Loucy (cell line): ENCODE results near the gene PLEKHG4B.

Experiments
- H2AFZ ChIP-seq: fragments of 200-600 bp; sonication (generic); 2 replicates; pipeline ENCODE4 v1.6.0; 2016; ENCODE audit warnings: antibody characterized with exemption, mild to moderate bottlenecking, low read length, moderate library complexity
- H3F3A ChIP-seq: fragments of 200-600 bp; 2 replicates; pipeline ENCODE4 v1.6.0; 2016; ENCODE audit warnings: antibody characterized with exemption, low read depth, mild to moderate bottlenecking
- H3K27me3 ChIP-seq: fragments of 200-600 bp; sonication (generic); 2 replicates; pipeline ENCODE4 v1.6.1; 2014; ENCODE audit warnings: low read length, mild to moderate bottlenecking; ENCODE audit not compliant: insufficient read depth, poor library complexity, severe bottlenecking
- H3K36me3 ChIP-seq: fragments of 200-600 bp; sonication (generic); 2 replicates; pipeline ENCODE4 v1.6.1; 2016; ENCODE audit warnings: low read length; ENCODE audit not compliant: insufficient read depth
- H3K4me1 ChIP-seq: fragments of 200-600 bp; sonication (generic); 2 replicates; pipeline ENCODE4 v1.5.1; 2014; ENCODE audit warnings: low read length, mild to moderate bottlenecking; ENCODE audit not compliant: insufficient read depth, poor library complexity, severe bottlenecking
- H3K4me2 ChIP-seq: fragments of 200-600 bp; sonication (generic); 2 replicates; pipeline ENCODE4 v1.6.0; 2014; ENCODE audit warnings: antibody characterized with exemption, low read length, low read depth, mild to moderate bottlenecking; ENCODE audit not compliant: poor library complexity, severe bottlenecking
- H3K4me3 ChIP-seq: fragments of 200-600 bp; sonication (generic); 2 replicates; pipeline ENCODE4 v1.5.1; 2014; ENCODE audit warnings: low read length, mild to moderate bottlenecking, mixed read lengths; ENCODE audit not compliant: poor library complexity, severe bottlenecking
- H3K79me2 ChIP-seq: fragments of 200-600 bp; sonication (generic); 2 replicates; pipeline ENCODE4 v1.6.1; 2014; ENCODE audit warnings: low read length; ENCODE audit not compliant: insufficient read depth
- H3K9ac ChIP-seq: fragments of 200-600 bp; sonication (generic); 2 replicates; pipeline ENCODE4 v1.6.0; 2014; ENCODE audit warnings: mild to moderate bottlenecking, low read depth, low read length, moderate library complexity; ENCODE audit not compliant: poor library complexity, severe bottlenecking
- H3K9me2 ChIP-seq: fragments of 200-600 bp; sonication (generic); replicated peaks from 2 replicates; pipeline ENCODE4 v1.6.1; 2016; ENCODE audit warnings: low read depth, low read length, mixed read lengths
- H3K9me3 ChIP-seq: fragments of 200-600 bp; sonication (generic); 2 replicates; pipeline ENCODE4 v1.6.1; 2014; ENCODE audit warnings: mild to moderate bottlenecking, antibody characterized with exemption, low read length, low read depth; ENCODE audit not compliant: insufficient read depth
- H4K20me1 ChIP-seq: fragments of 200-600 bp; sonication (generic); 2 replicates; pipeline ENCODE4 v1.6.0; 2014; ENCODE audit warnings: antibody characterized with exemption, low read length, mild to moderate bottlenecking; ENCODE audit not compliant: insufficient read depth, poor library complexity, severe bottlenecking
- EZH2phosphoT487 ChIP-seq: fragments of 200-600 bp; IDR thresholded peaks from 2 replicates; pipeline ENCODE4 v1.6.1; 2018; ENCODE audit warnings: antibody characterized with exemption, mild to moderate bottlenecking, moderate library complexity, borderline replicate concordance
- TF ChIP-seq, protein P1 (sequence below): fragments of 200-600 bp; sonication (generic); conservative IDR thresholded peaks from 2 replicates; pipeline ENCODE4 v1.5.1; 2014; ENCODE audit warnings: mild to moderate bottlenecking, antibody characterized with exemption, low read length

PLEKHG4B gene

DNA sequence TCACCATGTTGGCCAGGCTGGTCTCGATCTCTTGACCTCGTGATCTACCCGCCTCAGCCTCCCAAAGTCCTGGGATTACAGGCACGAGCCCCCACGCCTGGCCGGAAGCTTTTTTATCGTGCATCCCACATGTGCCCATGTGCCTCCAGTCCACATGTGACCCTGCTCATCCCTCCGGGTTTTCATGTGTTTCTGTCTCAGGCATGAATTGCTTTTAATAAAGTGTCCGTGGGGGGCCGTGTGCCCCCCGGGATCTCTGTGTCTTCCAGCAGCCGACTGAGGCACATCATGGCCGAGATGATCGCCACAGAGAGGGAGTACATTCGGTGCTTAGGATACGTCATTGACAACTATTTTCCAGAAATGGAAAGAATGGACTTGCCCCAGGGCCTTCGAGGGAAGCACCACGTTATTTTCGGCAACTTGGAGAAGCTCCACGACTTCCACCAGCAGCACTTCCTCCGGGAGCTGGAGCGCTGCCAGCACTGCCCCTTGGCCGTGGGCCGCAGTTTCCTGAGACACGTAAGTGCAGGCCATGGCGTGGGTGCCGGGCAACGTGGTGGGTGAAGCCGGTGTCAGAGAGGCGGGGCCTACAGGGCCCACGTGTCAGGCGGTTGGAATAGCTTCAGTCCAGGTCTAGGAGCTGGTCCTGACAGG lies 77.2 kb downstream of the PLEKHG4B start:
- Histone ChIP-seq H3K9me2 (no peaks in the 10 kb centered on the region), H3K4me2 (no peak overlapping the region), H3F3A (no peaks in the 10 kb centered on the region), H3K9ac (no peak overlapping the region), H3K79me2 (no peaks in the 10 kb centered on the region), H3K27me3 (no peaks in the 10 kb centered on the region), H2AFZ (no peak overlapping the region), H3K4me3 (no peak overlapping the region), H3K4me1 (no peaks in the 10 kb centered on the region), H4K20me1 (no peaks in the 10 kb centered on the region), H3K9me3 (no peaks in the 10 kb centered on the region), H3K36me3 (no peaks in the 10 kb centered on the region)
- no peak for TF ChIP-seq EZH2phosphoT487
- TF ChIP-seq, protein P1, sequence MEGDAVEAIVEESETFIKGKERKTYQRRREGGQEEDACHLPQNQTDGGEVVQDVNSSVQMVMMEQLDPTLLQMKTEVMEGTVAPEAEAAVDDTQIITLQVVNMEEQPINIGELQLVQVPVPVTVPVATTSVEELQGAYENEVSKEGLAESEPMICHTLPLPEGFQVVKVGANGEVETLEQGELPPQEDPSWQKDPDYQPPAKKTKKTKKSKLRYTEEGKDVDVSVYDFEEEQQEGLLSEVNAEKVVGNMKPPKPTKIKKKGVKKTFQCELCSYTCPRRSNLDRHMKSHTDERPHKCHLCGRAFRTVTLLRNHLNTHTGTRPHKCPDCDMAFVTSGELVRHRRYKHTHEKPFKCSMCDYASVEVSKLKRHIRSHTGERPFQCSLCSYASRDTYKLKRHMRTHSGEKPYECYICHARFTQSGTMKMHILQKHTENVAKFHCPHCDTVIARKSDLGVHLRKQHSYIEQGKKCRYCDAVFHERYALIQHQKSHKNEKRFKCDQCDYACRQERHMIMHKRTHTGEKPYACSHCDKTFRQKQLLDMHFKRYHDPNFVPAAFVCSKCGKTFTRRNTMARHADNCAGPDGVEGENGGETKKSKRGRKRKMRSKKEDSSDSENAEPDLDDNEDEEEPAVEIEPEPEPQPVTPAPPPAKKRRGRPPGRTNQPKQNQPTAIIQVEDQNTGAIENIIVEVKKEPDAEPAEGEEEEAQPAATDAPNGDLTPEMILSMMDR = no peak

DNA sequence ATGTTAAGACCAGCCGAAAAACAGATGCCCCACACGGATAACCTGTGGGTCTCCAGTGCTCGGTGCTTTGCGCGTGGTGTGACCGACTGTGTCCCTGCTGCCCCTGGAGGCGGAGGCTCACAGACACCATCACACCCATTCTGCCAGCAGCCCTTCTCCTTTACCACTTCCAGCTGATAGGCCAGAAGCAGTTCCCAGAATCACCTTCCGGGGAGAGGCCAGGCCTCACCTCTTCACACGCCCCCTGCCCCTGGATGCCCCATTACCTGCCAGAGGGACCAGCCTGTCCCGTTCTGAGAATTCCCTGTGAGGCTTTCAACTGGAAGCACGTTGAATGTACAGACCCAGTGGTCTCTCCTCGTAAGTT lies 77.7 kb downstream of the PLEKHG4B start:
- H3K36me3 ChIP-seq = no peaks in the 10 kb centered on the region
- TF ChIP-seq EZH2phosphoT487 = no peak
- TF ChIP-seq, protein P1 = no peak
- H3K9me2 ChIP-seq = no peaks in the 10 kb centered on the region
- H3F3A ChIP-seq = no peaks in the 10 kb centered on the region
- H3K4me1 ChIP-seq = no peaks in the 10 kb centered on the region
- H3K9me3 ChIP-seq = no peaks in the 10 kb centered on the region
- H3K27me3 ChIP-seq = no peaks in the 10 kb centered on the region
- H4K20me1 ChIP-seq = no peaks in the 10 kb centered on the region
- no peak overlapping the region for H3K4me2 ChIP-seq
- no peak overlapping the region for H3K9ac ChIP-seq
- no peak overlapping the region for H2AFZ ChIP-seq
- no peak overlapping the region for H3K4me3 ChIP-seq
- H3K79me2 ChIP-seq = no peaks in the 10 kb centered on the region

DNA sequence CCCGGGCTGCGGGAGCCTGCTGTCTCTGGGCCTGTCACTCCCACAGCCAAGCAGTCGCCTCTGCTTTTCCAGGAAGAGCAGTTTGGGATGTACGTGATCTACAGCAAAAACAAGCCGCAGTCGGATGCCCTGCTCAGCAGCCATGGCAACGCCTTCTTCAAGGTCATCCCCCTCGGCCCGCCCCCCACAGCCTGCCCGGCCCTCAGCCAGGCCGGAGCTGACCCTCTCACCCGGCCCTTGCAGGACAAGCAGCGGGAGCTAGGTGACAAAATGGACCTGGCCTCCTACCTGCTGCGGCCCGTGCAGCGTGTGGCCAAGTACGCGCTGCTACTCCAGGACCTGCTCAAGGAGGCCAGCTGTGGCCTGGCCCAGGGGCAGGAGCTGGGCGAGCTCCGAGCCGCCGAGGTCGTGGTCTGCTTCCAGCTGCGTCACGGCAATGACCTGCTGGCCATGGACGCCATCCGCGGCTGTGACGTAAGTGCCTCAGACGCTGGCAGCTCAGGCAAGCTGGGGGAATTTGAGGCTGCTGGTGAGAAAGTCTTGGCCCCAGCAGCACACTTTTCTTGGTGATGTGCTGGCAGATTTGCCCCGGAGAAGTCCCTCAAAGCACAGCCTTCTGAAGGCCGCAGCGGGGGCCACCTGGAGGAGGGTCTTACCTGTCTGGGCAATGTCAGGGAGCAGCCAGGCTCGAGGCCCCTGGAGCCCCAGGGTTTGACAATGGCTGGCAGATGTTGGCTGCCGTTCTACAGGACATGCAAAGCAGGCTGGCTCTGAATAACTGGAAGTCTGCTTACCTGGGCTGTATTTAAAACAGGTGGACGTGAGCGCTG lies 79.2 kb downstream of the PLEKHG4B start:
- no peaks in the 10 kb centered on the region for H3K27me3 ChIP-seq
- H2AFZ ChIP-seq = no peak overlapping the region
- no peaks in the 10 kb centered on the region for H4K20me1 ChIP-seq
- TF ChIP-seq EZH2phosphoT487 = no peak
- TF ChIP-seq, protein P1 = no peak
- no peak overlapping the region for H3K4me2 ChIP-seq
- H3K79me2 ChIP-seq = no peaks in the 10 kb centered on the region
- H3K4me1 ChIP-seq = no peaks in the 10 kb centered on the region
- no peak overlapping the region for H3K9ac ChIP-seq
- H3K4me3 ChIP-seq = no peak overlapping the region
- no peaks in the 10 kb centered on the region for H3F3A ChIP-seq
- no peaks in the 10 kb centered on the region for H3K36me3 ChIP-seq
- no peaks in the 10 kb centered on the region for H3K9me3 ChIP-seq
- no peaks in the 10 kb centered on the region for H3K9me2 ChIP-seq
